OCI-LY3 (cell line): ENCODE data around the gene MYD88.

Experiments
- H2AFZ ChIP-seq: fragments of 200-600, 300-600 bp; shearing (Covaris generic); 2 replicates; pipeline ENCODE4 v1.6.0; 2014; ENCODE audit warnings: antibody characterized with exemption, low read depth, low read length
- H3K27ac ChIP-seq: fragments of 200-600, 300-600 bp; sonication (generic); 2 replicates; pipeline ENCODE4 v1.5.1; 2014; ENCODE audit warnings: mild to moderate bottlenecking, low read length, moderate library complexity, mixed read lengths
- H3K27me3 ChIP-seq: fragments of 200-600, 300-600 bp; sonication (generic); 2 replicates; pipeline ENCODE4 v1.6.1; 2014; ENCODE audit warnings: low read depth, low read length, mixed read lengths
- H3K36me3 ChIP-seq: fragments of 200-600, 300-600 bp; sonication (generic); replicated peaks from 2 replicates; pipeline ENCODE3; 2014; ENCODE audit warnings: low read depth, low read length, mixed read lengths
- H3K4me1 ChIP-seq: fragments of 300-600, 200-600 bp; sonication (generic); 2 replicates; pipeline ENCODE4 v1.6.1; 2014; ENCODE audit warnings: low read length, mixed read lengths
- H3K4me2 ChIP-seq: fragments of 200-600, 300-600 bp; sonication (generic); 2 replicates; pipeline ENCODE4 v1.6.1; 2014; ENCODE audit warnings: low read length, mixed read lengths
- H3K4me3 ChIP-seq: fragments of 300-600, 200-600 bp; sonication (generic); 2 replicates; pipeline ENCODE4 v1.5.1; 2014; ENCODE audit warnings: antibody characterized with exemption, mild to moderate bottlenecking, low read length, moderate library complexity
- H3K79me2 ChIP-seq: fragments of 300-600, 200-600 bp; shearing (Covaris generic); 2 replicates; pipeline ENCODE4 v1.6.1; 2014; ENCODE audit warnings: mild to moderate bottlenecking, low read length, mixed read lengths
- H3K9ac ChIP-seq: fragments of 300-600, 200-600 bp; shearing (Covaris generic); 2 replicates; pipeline ENCODE4 v1.6.0; 2014; ENCODE audit warnings: mild to moderate bottlenecking, low read length, moderate library complexity
- H3K9me3 ChIP-seq: fragments of 200-600, 300-600 bp; shearing (Covaris generic); 2 replicates; pipeline ENCODE4 v1.6.1; 2014; ENCODE audit warnings: low read length, mixed read lengths; ENCODE audit not compliant: insufficient read depth
- H4K20me1 ChIP-seq: fragments of 200-600, 300-600 bp; sonication (generic); 2 replicates; pipeline ENCODE4 v1.6.1; 2016; ENCODE audit warnings: low read length, mixed read lengths; ENCODE audit not compliant: insufficient read depth
- CTCF ChIP-seq: fragments of 200-600, 300-600 bp; sonication (generic); IDR thresholded peaks from 2 replicates; pipeline ENCODE4 v1.5.1; 2014; ENCODE audit warnings: antibody characterized with exemption, low read length, low read depth
- EZH2phosphoT487 ChIP-seq: fragments of 200-600 bp; shearing (Covaris generic); IDR thresholded peaks from 2 replicates; pipeline ENCODE4 v1.6.1; 2018; ENCODE audit warnings: antibody characterized with exemption, mixed run types, low read depth

MYD88 gene

GRCh38 chr3:38095669-38096483 lies 42.6 kb upstream of the MYD88 start:
- no peak overlapping the region for H3K4me3 ChIP-seq
- H3K36me3 ChIP-seq = no peaks in the 10 kb centered on the region
- no peaks in the 10 kb centered on the region for H3K4me1 ChIP-seq
- no peak for TF ChIP-seq EZH2phosphoT487
- TF ChIP-seq CTCF = no peak
- H3K4me2 ChIP-seq = no peak overlapping the region
- H3K27me3 ChIP-seq = peaks cover 40% of the 10 kb centered on the region
- no peak overlapping the region for H3K9ac ChIP-seq
- no peaks in the 10 kb centered on the region for H3K79me2 ChIP-seq
- no peaks in the 10 kb centered on the region for H4K20me1 ChIP-seq
- H3K27ac ChIP-seq = no peak overlapping the region
- no peaks in the 10 kb centered on the region for H3K9me3 ChIP-seq
- no peak overlapping the region for H2AFZ ChIP-seq

- Histone ChIP-seq H3K36me3 (no peaks in the 10 kb centered on the region), H3K4me1 (peaks cover 8% of the 10 kb centered on the region), H3K27me3 (peaks cover 32% of the 10 kb centered on the region; the same call in 1 of the 2 replicates), H4K20me1 (no peaks in the 10 kb centered on the region), H3K79me2 (no peaks in the 10 kb centered on the region), H3K27ac (no peak overlapping the region), H3K9me3 (no peaks in the 10 kb centered on the region), H2AFZ (no peak overlapping the region), H3K4me2 (no peak overlapping the region), H3K4me3 (no peak overlapping the region), H3K9ac (no peak overlapping the region)
- TF ChIP-seq CTCF = no peak
- TF ChIP-seq EZH2phosphoT487 = no peak
Measured at GRCh38 chr3:38097446-38098375, 40.8 kb upstream of the MYD88 start.

GRCh38 chr3:38098376-38098723 lies 40.1 kb upstream of the MYD88 start:
- H2AFZ ChIP-seq = no peak overlapping the region
- no peak overlapping the region for H3K4me2 ChIP-seq
- no peaks in the 10 kb centered on the region for H3K36me3 ChIP-seq
- H3K79me2 ChIP-seq = no peaks in the 10 kb centered on the region
- TF ChIP-seq CTCF (no peak), EZH2phosphoT487 (no peak)
- H4K20me1 ChIP-seq = no peaks in the 10 kb centered on the region
- H3K4me3 ChIP-seq = no peak overlapping the region
- no peak overlapping the region for H3K9ac ChIP-seq
- no peaks in the 10 kb centered on the region for H3K9me3 ChIP-seq
- H3K4me1 ChIP-seq = peaks cover 8% of the 10 kb centered on the region
- H3K27ac ChIP-seq = no peak overlapping the region
- H3K27me3 ChIP-seq = peaks cover 25% of the 10 kb centered on the region; the same call in 1 of the 2 replicates

DNA sequence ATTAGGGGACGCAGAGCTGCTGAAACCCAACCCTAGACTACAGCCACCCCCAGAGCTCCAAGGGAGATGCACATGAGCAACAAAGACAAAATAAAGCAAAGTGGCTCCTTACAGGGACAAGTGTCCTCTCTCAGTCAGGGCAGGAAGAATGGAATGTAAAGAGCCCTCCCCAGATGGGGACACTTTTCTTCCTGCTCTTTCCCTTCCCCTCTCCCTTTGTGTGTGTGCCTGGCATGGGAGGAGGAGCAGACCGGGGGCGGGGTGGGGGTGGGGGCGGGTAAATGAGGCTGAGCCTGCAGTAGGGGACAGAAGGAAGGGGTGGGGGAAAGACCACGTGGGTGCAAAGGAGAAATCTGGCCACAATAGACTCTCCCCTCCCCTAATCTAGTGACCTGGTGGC lies 38.9 kb upstream of the MYD88 start:
- Histone ChIP-seq H3K9ac (no peak overlapping the region), H3K4me3 (no peak overlapping the region), H3K4me2 (no peak overlapping the region), H3K9me3 (no peaks in the 10 kb centered on the region), H3K79me2 (no peaks in the 10 kb centered on the region), H3K27me3 (peaks cover 15% of the 10 kb centered on the region; the same call in 1 of the 2 replicates), H3K4me1 (peaks cover 8% of the 10 kb centered on the region), H3K36me3 (no peaks in the 10 kb centered on the region), H4K20me1 (no peaks in the 10 kb centered on the region), H2AFZ (no peak overlapping the region), H3K27ac (no peak overlapping the region)
- TF ChIP-seq CTCF (no peak), EZH2phosphoT487 (no peak)
